Activated T-helper 9 cell treated with anti-CD3 and anti-CD28 coated beads, Interleukin-2, amount 50 U/mL, for 16 hours (primary cell): ENCODE measurements around the gene ADAMTS10.
"Not testable (repeated sequence)": the region's sequence is repeated elsewhere in the genome, so short reads cannot be mapped to it uniquely, and the experiment has no call there.

Source experiments
- DNase-seq: peaks from one replicate; pipeline ENCODE4 v3.0.0-alpha.2; 2020; ENCODE audit warnings: low read depth

ADAMTS10 gene

DNA sequence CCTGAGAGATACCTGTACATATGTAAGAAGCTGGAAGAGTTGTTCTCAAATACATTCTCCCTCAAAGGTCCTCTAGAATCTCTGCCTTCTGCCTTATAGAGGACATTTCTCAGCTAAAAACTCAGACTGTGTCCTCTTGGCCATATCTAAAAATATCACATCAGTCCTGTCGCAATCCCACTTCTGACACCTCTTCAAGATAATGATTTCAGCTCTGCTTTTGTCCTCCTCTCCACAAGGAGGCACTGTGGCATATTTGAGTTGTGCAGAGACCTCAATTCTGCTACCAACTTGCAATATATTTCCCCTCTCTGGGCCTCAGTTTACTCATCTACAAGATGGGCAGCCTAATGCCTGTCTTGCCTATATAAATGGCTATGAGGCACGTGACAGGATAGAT is 16.6 kb downstream of the ADAMTS10 start:
- no peak for DNase-seq

DNA sequence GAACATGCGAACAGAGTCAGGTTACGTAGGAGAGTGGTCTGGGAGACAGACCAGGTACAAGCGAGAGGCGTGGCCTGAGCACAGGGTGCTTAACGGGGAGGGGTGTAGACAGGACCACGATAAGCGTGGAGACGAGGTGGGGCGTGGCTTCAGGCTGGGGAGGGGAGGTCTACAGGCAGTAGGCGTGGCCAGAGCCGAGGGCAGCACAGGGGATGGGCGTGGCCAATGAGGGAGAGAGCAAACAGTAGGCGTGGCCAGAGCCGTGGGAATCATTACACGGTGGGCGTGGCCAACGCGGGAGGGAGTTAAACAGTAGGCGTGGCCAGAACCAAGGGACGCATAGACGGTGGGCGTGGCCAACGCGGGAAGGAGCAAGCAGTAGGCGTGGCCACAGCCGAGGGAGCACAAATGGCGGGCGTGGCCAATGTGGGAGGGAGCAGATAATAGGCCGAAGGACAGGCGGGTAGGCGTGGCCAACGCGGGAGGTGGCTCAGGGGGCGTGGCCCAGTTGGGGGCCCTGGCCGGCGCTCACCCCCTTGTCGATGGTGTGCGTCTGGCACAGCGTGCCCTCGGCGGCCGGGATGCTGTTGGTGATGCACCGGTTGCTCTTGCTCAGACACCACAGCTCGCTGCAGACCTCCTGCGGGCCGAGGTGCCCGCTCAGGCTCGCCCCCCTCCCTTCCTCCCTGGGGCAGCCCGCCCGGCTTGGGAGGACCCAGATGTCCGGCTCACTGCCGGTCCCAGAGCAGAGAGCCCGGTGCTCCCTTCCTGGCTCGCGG is 18.1 kb downstream of the ADAMTS10 start:
- peak; percentile 92 for DNase-seq

DNA sequence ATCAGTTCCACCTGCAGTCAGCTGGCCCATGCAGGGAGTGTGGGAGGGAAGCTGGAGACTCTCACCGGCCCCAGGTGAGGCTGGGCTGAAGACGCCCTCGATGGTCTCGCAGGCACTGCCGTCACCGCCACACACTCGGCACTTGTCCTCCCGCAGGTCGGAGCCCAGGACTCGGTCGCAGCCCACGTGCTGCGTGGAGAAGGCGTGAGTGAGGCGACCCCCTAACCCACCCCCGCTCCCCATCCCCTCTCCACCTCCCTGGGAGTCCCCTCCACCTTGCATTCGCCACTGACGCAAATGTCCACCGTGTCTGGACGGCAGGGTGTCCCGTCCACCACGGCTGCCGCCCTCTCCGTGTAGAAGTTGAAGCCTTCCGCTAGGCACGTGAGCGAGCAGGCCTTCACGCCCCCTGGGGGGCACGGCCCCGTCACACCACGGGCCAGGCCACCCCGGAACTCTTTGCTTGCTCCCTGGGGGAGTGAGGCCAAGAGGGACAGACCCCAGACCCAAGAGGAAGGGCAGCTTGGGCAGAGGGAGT is 21.3 kb downstream of the ADAMTS10 start:
- DNase-seq = no peak

DNA sequence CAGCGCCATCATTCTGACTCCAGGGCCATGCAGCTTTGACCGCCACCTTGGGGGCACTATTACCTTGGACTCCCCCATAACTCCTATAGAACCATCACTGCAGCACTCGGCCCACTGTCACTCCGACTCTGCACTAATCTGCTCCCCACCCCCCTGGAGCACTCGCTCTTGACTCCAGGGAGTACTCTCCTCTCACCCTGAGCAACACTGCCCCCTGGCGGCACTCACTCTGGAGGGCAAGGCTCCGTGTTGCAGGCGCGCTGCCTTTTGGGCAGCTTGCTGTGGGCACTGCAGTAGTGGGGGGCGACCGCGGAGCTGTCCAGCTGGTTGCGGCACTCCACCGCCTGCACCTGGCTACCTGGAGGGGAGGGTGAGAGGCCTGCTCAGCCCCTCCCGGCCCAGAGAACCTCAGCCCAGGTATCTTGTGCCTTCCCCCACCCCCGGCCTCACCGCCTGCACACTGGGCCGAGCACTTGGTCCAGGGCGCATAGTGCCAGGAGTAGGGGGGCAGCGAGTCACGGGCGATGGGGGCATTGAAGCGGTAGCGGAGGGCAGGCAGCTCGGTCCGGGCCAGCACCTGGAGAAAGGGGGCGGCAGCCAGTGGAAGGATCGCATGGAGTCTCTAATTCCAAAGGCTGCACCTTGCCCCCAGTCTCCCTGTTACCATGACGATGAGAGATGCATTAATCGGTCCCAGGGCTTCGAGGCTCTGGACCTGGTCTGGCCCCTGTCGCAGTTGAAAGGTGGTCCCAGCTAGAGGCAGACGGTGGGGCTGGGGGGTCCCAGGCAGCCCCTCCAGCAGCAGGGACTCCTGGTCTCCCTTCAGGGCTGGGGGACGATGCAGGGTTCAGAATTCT is 24.4 kb downstream of the ADAMTS10 start:
- peak; percentile 47 for DNase-seq

DNA sequence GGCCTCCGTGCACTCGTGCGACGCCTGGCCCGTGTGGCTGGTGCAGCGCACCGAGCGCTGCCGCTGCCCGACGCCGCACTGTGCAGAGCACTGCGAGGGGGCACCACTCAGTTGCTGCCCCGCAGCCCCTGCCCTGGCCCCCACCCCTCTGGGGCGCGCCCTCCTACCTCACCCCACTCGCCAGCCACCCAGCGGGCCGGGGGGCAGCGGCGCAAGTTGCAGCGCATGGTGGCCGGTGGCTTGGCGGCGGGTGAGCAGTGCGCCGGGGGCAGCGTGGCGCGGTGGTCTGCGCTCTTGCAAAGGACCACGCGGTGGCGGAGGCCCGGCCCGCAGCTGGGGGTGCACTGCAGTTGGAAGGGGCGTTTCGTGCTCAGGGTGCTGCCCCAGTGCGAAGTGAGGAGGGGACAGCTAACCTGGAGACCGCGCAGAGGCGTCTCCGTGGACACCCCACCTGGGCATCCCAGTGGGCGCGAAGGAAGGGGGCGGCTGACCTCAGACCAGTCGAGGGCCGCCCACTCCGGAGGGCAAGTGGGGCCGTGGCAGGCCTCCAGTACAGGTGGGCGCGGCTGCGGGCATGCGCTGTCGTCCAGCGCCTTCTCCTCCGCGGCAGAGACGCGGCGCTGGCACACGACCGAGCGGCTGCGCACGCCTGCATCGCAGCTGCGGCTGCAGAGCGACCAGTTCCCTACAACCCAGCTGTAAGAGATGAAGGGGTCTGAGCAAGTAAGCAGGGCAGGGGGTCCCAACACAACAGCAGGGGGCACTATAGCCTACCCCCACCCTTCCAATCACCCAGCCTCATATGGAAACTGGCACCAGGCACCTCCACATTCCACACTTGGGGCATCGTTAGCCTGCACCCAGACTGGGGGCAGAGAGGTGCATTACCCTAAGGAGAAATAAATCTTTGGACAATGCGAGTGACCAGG is 25.3 kb downstream of the ADAMTS10 start:
- DNase-seq = no peak

DNA sequence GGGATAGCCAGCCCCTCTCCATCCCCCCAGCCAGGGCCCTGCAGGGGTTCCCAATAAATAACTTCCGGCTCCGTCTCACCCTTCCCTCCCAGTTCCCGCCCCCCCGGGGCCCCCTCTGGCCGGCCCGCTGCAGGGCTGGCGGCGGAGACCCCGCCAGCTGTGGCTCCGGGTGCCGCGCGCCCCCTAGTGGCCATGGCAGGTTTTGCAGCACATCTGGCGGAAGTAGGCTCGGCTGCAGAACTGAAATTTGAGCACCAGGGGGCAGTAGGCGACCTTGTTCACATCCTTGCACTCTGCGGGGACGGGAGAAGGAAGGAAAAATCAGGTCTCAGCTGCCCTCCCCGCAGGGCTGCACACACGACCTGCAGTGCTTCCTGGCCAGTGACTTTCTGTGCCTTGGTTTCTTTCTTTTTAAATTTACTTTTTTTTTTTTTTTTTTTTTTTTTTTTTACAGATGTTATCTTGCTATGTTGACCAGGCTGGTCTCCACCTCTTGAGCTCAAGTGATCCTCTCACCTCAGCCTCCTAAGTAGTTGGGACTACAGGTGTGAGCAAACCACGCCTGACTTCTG is 29.7 kb downstream of the ADAMTS10 start:
- peak; percentile 77 for DNase-seq

DNA sequence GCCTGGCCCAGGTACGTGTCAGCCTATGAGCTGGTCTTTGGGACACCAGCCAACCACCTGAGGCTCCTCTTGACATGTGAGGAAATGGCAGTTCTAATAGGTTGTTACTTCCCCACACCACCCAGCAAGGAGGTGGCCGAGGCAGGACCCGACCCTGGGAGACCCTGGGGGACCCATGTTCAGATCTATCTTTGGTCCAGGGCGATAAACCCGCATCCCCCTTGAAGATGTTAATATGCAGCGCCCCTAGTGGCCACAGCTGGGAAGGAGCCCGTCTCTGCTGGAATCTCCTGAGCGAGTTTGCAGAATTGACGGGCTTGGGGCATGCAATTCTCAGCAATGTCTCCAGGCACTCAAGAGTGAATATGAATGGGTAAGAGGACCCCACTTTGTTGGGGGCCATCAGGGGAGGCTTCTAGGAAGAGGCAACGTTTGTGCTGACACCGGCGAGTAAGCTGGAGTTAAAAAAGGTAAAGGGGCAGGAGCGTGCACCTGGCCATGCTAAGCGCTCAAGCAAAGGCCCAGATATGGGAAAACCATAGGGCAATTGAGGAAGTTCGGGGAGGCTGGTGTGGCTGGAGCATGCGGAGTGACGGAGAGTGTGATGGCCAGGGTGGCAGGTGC is 31.8 kb downstream of the ADAMTS10 start:
- DNase-seq = peak; percentile 76

DNA sequence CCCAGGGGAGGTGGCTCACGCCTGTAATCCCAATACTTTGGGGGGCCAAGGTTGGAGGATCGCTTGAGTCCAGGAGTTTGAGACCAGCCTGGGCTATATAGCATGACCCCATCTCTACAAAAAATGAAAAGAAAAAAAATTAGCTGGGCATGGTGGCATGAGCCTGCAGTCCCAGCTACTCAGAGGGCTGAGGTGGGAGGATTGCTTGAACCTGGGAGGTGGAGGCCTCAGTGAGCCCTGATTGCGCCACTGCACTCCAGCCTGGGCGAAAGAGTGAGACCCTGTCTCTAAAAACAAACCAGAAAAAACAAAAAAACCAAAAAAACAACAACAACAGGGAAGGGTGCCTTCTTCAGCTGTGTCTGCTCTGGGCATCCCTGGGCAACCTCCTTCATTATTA is 32.8 kb downstream of the ADAMTS10 start:
- no peak for DNase-seq

DNA sequence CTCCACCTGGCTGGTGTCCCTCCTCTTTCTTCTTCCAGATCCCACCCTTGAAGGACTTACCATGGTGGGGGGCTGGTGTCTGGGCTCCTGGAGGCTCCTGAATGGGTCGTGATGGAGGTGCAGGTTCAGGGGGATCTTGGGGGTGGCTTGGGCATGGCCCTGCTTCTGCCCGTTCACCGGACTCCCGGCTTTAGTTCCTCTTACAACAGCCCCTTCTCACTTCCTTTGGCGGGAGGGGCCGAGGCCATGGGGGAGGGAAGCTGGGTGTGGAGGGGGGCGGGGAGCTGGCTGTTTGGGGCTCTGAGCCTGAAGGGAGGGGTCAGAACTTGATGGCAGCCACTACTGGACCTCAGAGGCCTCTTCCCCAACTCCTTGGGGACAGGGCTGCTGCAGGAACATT is 33.3 kb downstream of the ADAMTS10 start, which contains the start of gene MYO1F:
Gene MYO1F (minus strand): TSS at position 196 of the 400 bp plus-strand sequence. CDS start 133 bp downstream, at position 63.
- no peak for DNase-seq

DNA sequence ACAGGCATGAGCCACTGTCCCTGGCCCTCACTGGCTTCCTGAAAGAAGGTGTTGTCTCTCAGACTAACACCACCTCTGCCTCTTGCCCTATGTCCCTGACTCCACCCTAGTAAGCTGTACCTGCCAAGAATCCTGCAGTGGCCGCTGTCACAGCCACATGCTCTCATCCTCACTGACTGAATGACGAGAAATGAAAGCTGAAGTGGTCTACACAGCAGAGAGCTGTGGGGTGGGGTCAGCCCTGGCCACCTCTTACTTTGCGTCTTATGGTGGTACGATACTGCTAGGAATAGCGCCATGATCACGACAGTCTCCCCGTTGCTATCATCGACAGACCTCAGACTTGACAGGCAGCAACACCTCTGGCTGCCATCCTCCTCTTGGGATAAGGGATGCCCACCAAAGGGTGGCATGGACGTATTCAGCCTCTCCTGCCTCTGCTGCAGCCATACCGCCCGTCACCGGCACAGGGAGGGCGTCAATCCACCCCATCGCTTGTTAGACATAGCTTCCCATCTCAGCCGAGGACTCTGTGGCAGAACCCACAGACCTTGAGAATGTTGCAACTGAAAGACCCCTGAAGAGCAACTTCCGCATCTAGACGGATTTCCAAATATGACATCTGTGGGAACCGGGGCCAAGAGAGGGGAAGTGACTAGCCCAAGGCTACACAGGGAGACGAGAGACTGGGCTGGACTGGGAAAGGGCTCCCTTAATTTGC is 34.1 kb downstream of the ADAMTS10 start:
- no peak for DNase-seq

DNA sequence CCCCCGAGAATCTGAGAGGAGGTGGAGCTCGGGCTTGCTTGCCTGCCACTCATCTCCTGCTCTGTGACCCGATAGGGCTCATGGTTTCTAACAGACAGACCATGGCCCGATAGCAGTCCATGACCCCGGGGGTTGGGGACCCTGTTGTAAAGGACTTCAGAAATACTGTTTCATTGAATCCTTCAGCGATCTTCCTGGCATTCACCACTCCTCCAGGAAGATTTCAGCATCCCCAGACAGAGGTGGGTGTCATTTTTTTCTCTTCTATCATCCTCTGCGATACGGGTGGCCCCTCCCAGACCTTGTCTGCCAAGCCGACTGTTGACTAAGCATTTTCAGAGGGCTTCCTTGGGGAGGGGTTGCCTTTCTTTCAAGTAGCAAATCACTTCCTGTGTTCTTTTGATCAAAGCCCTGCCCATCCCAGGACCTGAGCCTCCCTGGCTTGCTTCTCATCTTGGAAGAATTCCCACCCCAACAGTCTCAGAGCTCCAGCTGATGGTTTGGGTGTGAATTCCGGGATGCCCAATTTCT is 35.0 kb downstream of the ADAMTS10 start:
- peak; percentile 16 for DNase-seq

DNA sequence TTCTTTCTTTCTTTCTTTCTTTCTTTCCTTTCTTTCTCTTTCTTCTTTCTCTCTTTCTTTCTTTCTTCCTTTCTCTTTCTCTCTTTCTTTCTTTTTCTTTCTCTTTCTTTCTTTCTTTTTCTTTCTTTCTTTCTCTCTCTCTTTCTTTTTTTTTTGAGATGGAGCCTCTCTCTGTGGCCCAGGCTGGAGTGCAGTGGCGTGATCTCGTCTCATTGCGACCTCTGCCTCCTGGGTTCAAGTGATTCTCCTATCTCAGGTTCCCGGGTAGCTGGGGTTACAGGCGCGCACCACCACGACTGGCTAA is 35.9 kb downstream of the ADAMTS10 start:
- DNase-seq = not testable (repeated sequence)

DNA sequence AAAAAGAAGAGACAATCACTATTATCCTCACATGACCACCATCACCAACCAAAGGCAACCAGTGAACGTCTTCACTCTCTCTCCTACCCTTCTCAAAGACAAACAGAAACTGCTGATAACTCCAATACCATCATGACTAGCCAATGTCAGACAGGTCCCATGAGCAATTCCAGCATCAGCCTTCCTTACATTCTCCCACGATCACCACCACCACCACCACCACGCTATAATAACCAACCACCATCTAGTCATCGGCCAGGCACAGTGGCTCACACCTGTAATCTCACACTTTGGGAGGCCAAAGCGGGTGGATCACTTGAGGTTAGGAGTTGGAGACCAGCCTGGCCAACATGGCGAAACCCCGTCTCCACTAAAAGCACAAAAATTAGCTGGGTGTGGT is 37.2 kb downstream of the ADAMTS10 start:
- DNase-seq = no peak

DNA sequence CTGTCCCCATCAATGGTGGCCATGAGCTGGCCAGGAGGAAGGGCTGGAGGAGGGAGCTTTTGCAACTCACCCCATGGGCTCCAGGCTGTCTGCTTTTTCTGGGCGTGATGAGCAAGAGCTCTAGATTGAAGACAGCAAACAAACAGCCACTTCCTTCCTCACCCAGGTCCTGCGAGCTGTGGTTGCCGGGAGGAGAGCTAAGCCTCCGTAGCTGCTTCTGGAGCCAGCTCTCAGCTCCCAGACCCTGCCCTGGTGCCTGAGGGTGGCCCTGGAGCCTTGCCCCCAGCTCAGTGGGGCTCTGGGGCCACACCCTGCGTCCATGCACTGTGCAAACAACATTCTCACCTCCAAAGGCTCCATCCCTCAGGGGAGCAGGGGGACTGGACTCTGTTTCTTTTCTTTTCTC is 39.5 kb downstream of the ADAMTS10 start:
- peak; percentile 36 for DNase-seq

DNA sequence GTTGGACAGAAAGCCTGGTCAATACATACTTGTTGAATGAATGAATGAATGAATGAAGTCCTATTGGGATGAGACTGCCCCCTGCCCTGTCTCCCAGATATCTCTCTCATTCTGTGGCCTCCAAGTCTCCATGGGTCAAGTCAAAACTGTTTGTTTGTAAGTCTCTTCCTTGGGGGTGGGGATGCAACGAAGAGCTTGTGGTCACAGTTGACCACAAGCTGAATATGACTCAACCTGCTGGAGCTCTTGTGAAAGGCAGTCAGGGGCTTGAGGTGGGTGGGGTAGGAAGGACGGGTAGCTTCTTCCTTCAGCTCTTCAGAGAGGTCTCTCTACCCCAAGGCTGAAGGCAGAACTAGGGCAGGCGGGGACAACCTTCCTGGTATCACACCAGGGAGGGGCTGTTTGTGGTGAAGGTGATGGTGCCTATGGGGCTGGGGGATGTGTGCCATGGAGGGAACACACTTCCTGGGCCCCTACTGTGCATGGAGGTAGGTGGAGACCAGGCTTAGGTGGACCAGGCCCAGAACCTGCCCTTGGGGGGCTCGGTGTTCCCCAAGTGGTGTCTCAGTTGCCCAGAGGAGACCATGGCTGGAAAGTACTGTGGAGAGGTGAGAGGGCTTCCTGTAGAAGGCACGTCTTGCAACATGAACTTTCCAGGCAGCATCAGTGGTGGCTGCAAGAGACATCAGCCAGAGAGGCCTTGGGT is 41.3 kb downstream of the ADAMTS10 start:
- DNase-seq = peak; percentile 49

DNA sequence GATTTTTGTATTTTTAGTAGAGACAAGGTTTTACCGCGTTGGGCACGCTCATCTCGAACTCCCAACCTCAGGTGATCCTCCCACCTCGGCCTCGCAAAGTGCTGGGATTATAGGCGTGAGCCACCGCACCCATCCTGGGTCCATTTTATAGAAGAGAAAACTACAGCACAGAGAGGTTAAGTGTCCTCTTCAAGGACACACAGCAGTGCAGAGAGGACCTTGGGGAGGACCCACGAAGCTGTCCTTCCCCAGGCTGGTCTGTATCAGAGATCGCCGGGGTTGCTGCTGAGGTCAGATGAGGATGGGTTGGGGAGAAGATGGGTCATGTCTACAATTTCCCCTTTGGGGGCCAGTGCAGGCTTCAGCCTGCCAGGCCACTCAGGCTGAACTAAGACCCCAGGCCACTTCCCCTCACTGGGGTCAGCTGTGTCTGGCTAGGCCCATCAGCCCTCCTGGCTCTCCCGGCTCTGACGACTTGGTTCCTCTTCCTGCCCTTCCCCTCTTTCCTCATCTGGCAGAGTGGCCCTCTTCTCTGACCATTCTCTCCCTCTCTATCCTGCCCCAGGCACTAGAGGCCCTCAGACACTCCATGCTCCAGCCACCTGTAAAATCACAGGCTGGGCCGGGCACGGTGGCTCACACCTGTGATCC is 42.9 kb downstream of the ADAMTS10 start:
- DNase-seq = no peak

DNA sequence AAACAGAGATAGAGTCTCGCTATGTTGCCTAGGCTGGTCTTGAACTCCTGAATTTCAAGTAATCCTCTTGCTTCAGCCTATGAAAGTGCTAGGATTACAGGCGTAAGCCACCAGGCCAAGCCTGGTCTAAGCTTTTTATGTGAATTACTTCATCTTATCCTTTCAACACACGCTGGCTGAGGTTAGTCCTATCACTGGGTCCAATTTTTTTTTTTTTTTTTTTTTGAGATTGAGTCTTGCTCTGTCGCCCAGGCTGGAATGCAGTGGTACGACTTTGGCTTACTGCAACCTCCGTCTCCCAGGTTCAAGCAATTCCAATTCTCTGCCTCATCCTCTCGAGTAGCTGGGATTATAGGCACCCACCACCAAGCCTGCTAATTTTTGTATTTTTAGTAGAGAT is 43.7 kb downstream of the ADAMTS10 start:
- no peak for DNase-seq

DNA sequence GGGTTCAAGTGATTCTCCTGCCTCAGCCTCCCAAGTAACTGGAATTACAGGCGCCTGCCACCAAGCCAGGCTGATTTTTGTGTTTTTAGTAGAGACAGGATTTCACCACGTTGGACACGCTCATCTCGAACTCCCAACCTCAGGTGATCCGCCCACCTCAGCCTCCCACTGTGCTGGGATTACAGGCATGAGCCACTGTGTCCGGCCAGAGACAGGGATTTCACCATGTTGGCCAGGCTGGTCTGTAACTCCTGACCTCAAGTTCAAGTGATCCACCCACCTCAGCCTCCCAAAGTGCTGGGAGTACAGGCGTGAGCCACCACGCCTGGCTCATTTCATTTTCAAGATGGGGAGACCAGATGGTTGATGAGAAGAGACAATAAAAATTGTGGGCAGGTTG is 45.6 kb downstream of the ADAMTS10 start:
- DNase-seq = not testable (repeated sequence)
